K562 (cell line): ENCODE data around the gene CHSY3. TPM values are rescaled to one million over a fixed set of nuclear protein-coding genes. Genes with fewer than 3 reads are reported as not detected.

ENCODE experiments used
- ATAC-seq: fragments of 200-7000 bp; cut with Tn5 transposase; 3 replicates; pipeline ENCODE4 v1.9.1; 2020; ENCODE audit warnings: moderate library complexity
- BruUV-seq: library from RNA; stranded (reverse); fragments of 400-500 nt; replicated peaks from 2 replicates; lab custom pipeline; 2021; lab: Mats Ljungman, UMichigan
- CTCF ChIA-PET: fragments of 300-600 bp; formaldehyde crosslinking; extraction: SDS; loops from one replicate; lab custom pipeline; 2021; ENCODE audit warnings: low intra/inter-chr PET ratio; lab: Yijun Ruan, JAX
- POLR2A ChIA-PET: fragments of 300-600, 350-650 bp; sonication (Branson Sonifier 250); formaldehyde crosslinking; extraction: SDS; loops from one replicate; lab custom pipeline; 2021; ENCODE audit warnings: antibody characterized with exemption, inconsistent platforms; lab: Yijun Ruan, JAX
- DNase-seq, 4 experiments: peaks; one replicate each; pipeline versions ENCODE4 v3.0.0 to v3.0.0-alpha.2; 2011 to 2018; ENCODE audit warnings: low spot score in 3 of 4, mixed read lengths in 3 of 4; ENCODE audit errors: extremely low read depth in 1 of 4
- FAIRE-seq: peaks from 2 replicates; lab custom pipeline; 2011; peaks lifted over from hg19 to GRCh38; lab: Jason Lieb, UNC
- H2AFZ ChIP-seq: 2 replicates; pipeline ENCODE4 v1.6.0; 2011; ENCODE audit warnings: low read depth, low read length, control low read depth, inconsistent platforms
- H3K27ac ChIP-seq: fragments of 200-600 bp; 3 replicates; pipeline ENCODE4 v1.8.0; 2011; ENCODE audit warnings: low read depth, mild to moderate bottlenecking, control low read depth, inconsistent platforms, low read length, moderate library complexity, mixed read lengths; ENCODE audit errors: extremely low read depth
- H3K27me3 ChIP-seq, 2 experiments: fragments of 300-600 bp in 1 of 2; 2 replicates in 1 of 2; 3 replicates in 1 of 2; pipeline versions ENCODE4 v1.6.0 to v1.8.0; 2011; ENCODE audit warnings: inconsistent platforms in 2 of 2, low read length in 2 of 2, mild to moderate bottlenecking in 1 of 2, mixed read lengths in 1 of 2, moderate library complexity in 1 of 2; ENCODE audit not compliant: control insufficient read depth in 2 of 2, insufficient read depth in 2 of 2
- H3K36me3 ChIP-seq: fragments of 300-600 bp; 3 replicates; pipeline ENCODE4 v1.8.0; 2011; ENCODE audit warnings: mild to moderate bottlenecking, low read length, inconsistent platforms; ENCODE audit not compliant: control insufficient read depth, insufficient read depth
- H3K4me1 ChIP-seq, 2 experiments: fragments of 200-600 bp in 1 of 2; replicated peaks in 1 of 2; 2 replicates in 1 of 2; 3 replicates in 1 of 2; pipeline versions ENCODE4 v1.5.1 to v1.8.0; 2011; ENCODE audit warnings: inconsistent platforms in 2 of 2, low read length in 2 of 2, mild to moderate bottlenecking in 1 of 2, mixed read lengths in 1 of 2, moderate library complexity in 1 of 2; ENCODE audit not compliant: control insufficient read depth in 2 of 2, insufficient read depth in 2 of 2
- H3K4me2 ChIP-seq: 2 replicates; pipeline ENCODE4 v1.6.1; 2011; ENCODE audit warnings: low read length, control low read depth, inconsistent platforms, mixed read lengths; ENCODE audit not compliant: insufficient read depth
- H3K4me3 ChIP-seq: fragments of 200-600 bp; sonication (generic), shearing (Covaris generic); 2 replicates; pipeline ENCODE4 v1.5.1; 2016; ENCODE audit warnings: control low read depth, inconsistent platforms
- H3K79me2 ChIP-seq: fragments of 200-600 bp; 3 replicates; pipeline ENCODE4 v1.8.0; 2011; ENCODE audit warnings: low read length, inconsistent platforms; ENCODE audit not compliant: control insufficient read depth, insufficient read depth
- H3K9ac ChIP-seq, 2 experiments: 2 replicates each; pipeline versions ENCODE4 v1.6.0 to v1.6.1; 2011; ENCODE audit warnings: low read depth in 2 of 2, low read length in 2 of 2, control low read depth in 1 of 2, inconsistent platforms in 1 of 2, mild to moderate bottlenecking in 1 of 2, mixed read lengths in 1 of 2; ENCODE audit not compliant: insufficient read depth in 1 of 2
- H3K9me1 ChIP-seq: one replicate; pipeline ENCODE4 v1.6.0; 2011; ENCODE audit warnings: inconsistent platforms, mild to moderate bottlenecking, low read length, moderate library complexity; ENCODE audit not compliant: control insufficient read depth, insufficient read depth
- H3K9me3 ChIP-seq: replicated peaks from 2 replicates; pipeline ENCODE4 v1.5.1; 2011; ENCODE audit warnings: low read depth, low read length, inconsistent platforms; ENCODE audit not compliant: control insufficient read depth, insufficient read depth
- H4K20me1 ChIP-seq: replicated peaks from 2 replicates; pipeline ENCODE4 v1.6.1; 2011; ENCODE audit warnings: low read length, inconsistent platforms, mixed read lengths; ENCODE audit not compliant: control insufficient read depth, insufficient read depth
- BRF2 ChIP-seq: IDR thresholded peaks from 3 replicates; pipeline ENCODE4 v1.6.1; 2011; ENCODE audit warnings: borderline replicate concordance, mild to moderate bottlenecking; ENCODE audit not compliant: insufficient read length, insufficient read depth
- CCNT2 ChIP-seq: IDR thresholded peaks from 2 replicates; pipeline ENCODE4 v1.6.1; 2011; ENCODE audit warnings: borderline replicate concordance, low read depth, mild to moderate bottlenecking, moderate library complexity, mixed read lengths, low read length; ENCODE audit not compliant: insufficient read length; ENCODE audit errors: extremely low read depth
- CREB5 ChIP-seq: fragments of 250-450 bp; sonication (Bioruptor Pico); IDR thresholded peaks from 2 replicates; pipeline ENCODE4 v1.5.0; 2020; ENCODE audit warnings: mild to moderate bottlenecking
- EP300 ChIP-seq: IDR thresholded peaks from 2 replicates; pipeline ENCODE4 v1.6.1; 2012; ENCODE audit warnings: low read length, improper control_type of control experiment
- MITF ChIP-seq: IDR thresholded peaks from 2 replicates; pipeline ENCODE4 v1.6.1; 2014; ENCODE audit warnings: antibody characterized with exemption
- MYC ChIP-seq, 2 experiments: fragments of 250-450 bp in 1 of 2; sonication (Bioruptor Pico) in 1 of 2; IDR thresholded peaks; 2 replicates each; pipeline versions ENCODE4 v1.5.1 to v1.6.1; 2012 to 2021; ENCODE audit warnings: low read depth in 2 of 2, borderline replicate concordance in 1 of 2, improper control_type of control experiment in 1 of 2, low read length in 1 of 2, mild to moderate bottlenecking in 1 of 2, moderate library complexity in 1 of 2
- SLC30A9 ChIP-seq: fragments of 250-450 bp; sonication (Bioruptor Pico); IDR thresholded peaks from 2 replicates; pipeline ENCODE4 v1.8.0; 2022; ENCODE audit warnings: mild to moderate bottlenecking, moderate library complexity
- SREBF2 ChIP-seq: sonication (generic); formaldehyde crosslinking; IDR thresholded peaks from 2 replicates; pipeline ENCODE4 v1.4.0; 2020; ENCODE audit warnings: mild to moderate bottlenecking, missing genetic modification reagents
- U2AF1 ChIP-seq: fragments of 200-400 bp; formaldehyde crosslinking; optimal IDR thresholded peaks from 2 replicates; pipeline ENCODE3; 2017; ENCODE audit warnings: mild to moderate bottlenecking, low read depth, low read length, moderate library complexity
- ZNF764 ChIP-seq: fragments of 250-450 bp; sonication (Bioruptor Pico); IDR thresholded peaks from 2 replicates; pipeline ENCODE4 v1.4.0; 2020; ENCODE audit warnings: low read depth, mild to moderate bottlenecking, moderate library complexity
- ZZZ3 ChIP-seq: fragments of 450-650 bp; IDR thresholded peaks from 2 replicates; pipeline ENCODE4 v1.6.1; 2016; ENCODE audit warnings: antibody characterized with exemption, mild to moderate bottlenecking, moderate library complexity
- WGBS: fragments of 100-300 bp; shearing (Covaris generic); methylation state at CpG from one replicate; pipeline ENCODE4 v1.1.6; 2016; ENCODE audit warnings: low coverage, mixed read lengths; ENCODE audit not compliant: insufficient coverage; ENCODE audit errors: missing lambda C conversion rate; 5-methylcytosine and 5-hydroxymethylcytosine counted together
- in situ Hi-C: fragments of 300-500 bp; cut with MboI; formaldehyde crosslinking; loops from 4 replicates; pipeline ENCODE4 v1.15.0; 2018; ENCODE audit warnings: inconsistent platforms, mixed read lengths
- intact Hi-C: fragments of 100-400 bp; cut with micrococcal nuclease; formaldehyde crosslinking; loops from 2 replicates; pipeline ENCODE4 v1.14.2; 2022
- polyA plus RNA-seq, 8 experiments: library from polyadenylated mRNA; depleted of rRNA in 4 of 8; stranded (reverse) in 5 of 8; unstranded in 3 of 8; fragments of >200 nt; fragmentation: Nextera tagmentation in 2 of 8; fragmentation: Illumina TruSeq in 1 of 8; extraction: Ambion mirVana in 2 of 8; extraction: Trizol in 1 of 8; gene quantifications; 2 replicates each; pipeline versions ENCODE4 v1.2.1 to v1.2.3, GENCODE V29; 2011 to 2014; ENCODE audit warnings: inconsistent platforms in 1 of 8, missing spikeins in 1 of 8
- total RNA-seq, 7 experiments: library from RNA; depleted of rRNA in 6 of 7; stranded (reverse); fragments of >200 nt in 6 of 7; fragmentation: Illumina TruSeq in 2 of 7; extraction: Trizol in 2 of 7; gene quantifications; 2 replicates each; pipeline versions ENCODE4 v1.2.1 to v1.2.3, GENCODE V29; 2011 to 2021; ENCODE audit warnings: low replicate concordance in 1 of 7

The CHSY3 gene
- total and polyA plus RNA-seq, 9 of the 15 experiments (the other 6 are each of a cell fraction or from before 2014, with no cell fraction given), result 0.04 TPM; not detected in 8

GRCh38 chr5:130000460-130000859 is 96.2 kb downstream of the CHSY3 start:
- no peak overlapping the region for H2AFZ ChIP-seq
- H3K9me3 ChIP-seq, result 0 out of 2 replicates have a peak, but pooled peaks cover 2% of the 10 kb centered on the region
- H3K9me1 ChIP-seq, result no peaks in the 10 kb centered on the region
- H3K27ac ChIP-seq, result no peak overlapping the region
- H3K27me3 ChIP-seq, result no peaks in the 10 kb centered on the region
- no peak overlapping the region for H3K9ac ChIP-seq
- FAIRE-seq (no peak), DNase-seq (no peak), ATAC-seq (no peak)
- CTCF ChIA-PET, result no interaction called here
- WGBS, result 0% methylated on average over 3 of the region's 4 CpGs
- no peaks in the 10 kb centered on the region for H3K36me3 ChIP-seq
- no peak overlapping the region for H3K4me3 ChIP-seq
- no TSS peak for BruUV-seq
- in situ Hi-C loops (no loop called here), intact Hi-C loops (no loop called here)
- POLR2A ChIA-PET, result no interaction called here
- no peaks in the 10 kb centered on the region for H3K79me2 ChIP-seq
- TF ChIP-seq MYC (IDR thresholded peaks at IDR 0.05; ENCODE audit: low read depth, low read length) (no peak), MYC (CRISPR knock-in tag; IDR thresholded peaks at IDR 0.05; ENCODE audit: borderline replicate concordance, low read depth) (no peak)
- no peak overlapping the region for H3K4me2 ChIP-seq
- H3K4me1 ChIP-seq, result no peaks in the 10 kb centered on the region
- no peaks in the 10 kb centered on the region for H4K20me1 ChIP-seq

GRCh38 chr5:130002183-130002582 is 97.9 kb downstream of the CHSY3 start:
- no TSS peak for BruUV-seq
- WGBS, result 0% methylated on average over 2 of the region's 3 CpGs
- Histone ChIP-seq H3K4me2 (no peak overlapping the region), H3K9ac (no peak overlapping the region), H3K36me3 (no peaks in the 10 kb centered on the region), H3K79me2 (no peaks in the 10 kb centered on the region), H3K27me3 (no peaks in the 10 kb centered on the region), H2AFZ (no peak overlapping the region), H3K4me1 (no peaks in the 10 kb centered on the region), H4K20me1 (no peaks in the 10 kb centered on the region), H3K4me3 (no peak overlapping the region), H3K9me1 (no peaks in the 10 kb centered on the region), H3K27ac (no peak overlapping the region), H3K9me3 (0 out of 2 replicates have a peak, but pooled peaks cover 2% of the 10 kb centered on the region)
- no peak for DNase-seq
- ChIA-PET CTCF (no interaction called here), POLR2A (no interaction called here)
- ATAC-seq, result no peak
- no peak for FAIRE-seq
- intact Hi-C loops (no loop called here), in situ Hi-C loops (no loop called here)
- TF ChIP-seq SLC30A9 (CRISPR knock-in tag) (no peak), ZNF764 (no peak), SREBF2 (CRISPR knock-in tag) (no peak), U2AF1 (no peak), EP300 (no peak), ZZZ3 (no peak), MITF (no peak), CCNT2 (no peak), BRF2 (no peak), CREB5 (CRISPR knock-in tag) (no peak)
